SK-N-SH (cell line): Measurements from ENCODE around the gene SNAI3.

Experiments
- CTCF ChIP-seq: fragments of 200-600 bp; sonication (generic); IDR thresholded peaks from 2 replicates; pipeline ENCODE4 v1.6.1; 2017; ENCODE audit warnings: antibody characterized with exemption, mild to moderate bottlenecking, moderate library complexity
- REST ChIP-seq: IDR thresholded peaks from 2 replicates; pipeline ENCODE4 v1.6.1; 2012; ENCODE audit warnings: mild to moderate bottlenecking, low read depth, low read length, moderate library complexity
- TAF1 ChIP-seq: IDR thresholded peaks from 2 replicates; pipeline ENCODE4 v1.6.1; 2012; ENCODE audit warnings: low read depth, mild to moderate bottlenecking, low read length, moderate library complexity, borderline replicate concordance

GRCh38 chr16:88645941-88646340 lies 40.4 kb downstream of the SNAI3 start:
- no peak for TF ChIP-seq TAF1
- TF ChIP-seq REST, result no peak
- TF ChIP-seq CTCF, result no peak
